LNCAP (cell line): ENCODE results near the gene CKM.

Experiments used
- CTCF ChIP-seq: fragments of 450-650 bp; IDR thresholded peaks from 2 replicates; pipeline ENCODE4 v1.5.1; 2017; ENCODE audit warnings: mild to moderate bottlenecking

CKM gene

GRCh38 chr19:45348367-45349125 lies 25.9 kb upstream of the CKM start:
- no peak for TF ChIP-seq CTCF

- no peak for TF ChIP-seq CTCF
Observed at GRCh38 chr19:45347570-45348366, 25.1 kb upstream of the CKM start.

- no peak for TF ChIP-seq CTCF
Observed at GRCh38 chr19:45346449-45346848, 23.8 kb upstream of the CKM start.

GRCh38 chr19:45345506-45345860 lies 22.8 kb upstream of the CKM start:
- no peak for TF ChIP-seq CTCF

GRCh38 chr19:45344621-45345505 lies 22.2 kb upstream of the CKM start:
- TF ChIP-seq CTCF: no peak

- TF ChIP-seq CTCF: no peak
Observed at GRCh38 chr19:45342911-45343310, 20.2 kb upstream of the CKM start.

- TF ChIP-seq CTCF: no peak
Observed at GRCh38 chr19:45340899-45341453, 18.3 kb upstream of the CKM start.
